Endothelial cell of hepatic sinusoid (primary cell): Measurements from ENCODE around the gene VANGL1.

Source experiments
- in situ Hi-C: cut with HindIII; loops from 2 replicates; pipeline ENCODE4 v1.10.0; 2017; ENCODE audit warnings: low sequenced_read_pairs

Gene VANGL1

GRCh38 chr1:115666206-115666605 is 24.4 kb downstream of the VANGL1 start:
- in situ Hi-C loops = no loop called here

DNA sequence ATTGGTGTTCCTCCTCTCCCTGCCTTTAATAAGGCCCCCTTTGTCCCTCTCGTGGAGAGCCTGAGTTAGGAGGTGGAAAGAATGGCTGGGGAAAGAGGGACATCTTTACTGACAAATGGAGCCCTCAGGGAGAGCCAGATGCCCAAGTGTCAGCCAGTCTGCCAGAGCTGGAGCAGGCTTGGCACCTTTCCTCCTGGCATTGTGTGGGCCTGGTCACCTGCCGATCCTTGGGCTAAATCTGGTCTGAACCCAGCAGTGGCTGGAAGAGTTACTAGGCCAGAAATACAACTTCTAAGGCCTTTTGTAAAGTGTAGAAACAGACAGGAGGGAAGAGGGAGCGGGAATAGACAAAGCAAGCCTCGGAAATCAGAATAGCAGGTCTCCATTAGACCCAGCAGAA is 24.9 kb downstream of the VANGL1 start:
- in situ Hi-C loops = no loop called here

- in situ Hi-C loops = no loop called here
These were observed 26.8 kb downstream of the VANGL1 start for GRCh38 chr1:115668579-115668978.

DNA sequence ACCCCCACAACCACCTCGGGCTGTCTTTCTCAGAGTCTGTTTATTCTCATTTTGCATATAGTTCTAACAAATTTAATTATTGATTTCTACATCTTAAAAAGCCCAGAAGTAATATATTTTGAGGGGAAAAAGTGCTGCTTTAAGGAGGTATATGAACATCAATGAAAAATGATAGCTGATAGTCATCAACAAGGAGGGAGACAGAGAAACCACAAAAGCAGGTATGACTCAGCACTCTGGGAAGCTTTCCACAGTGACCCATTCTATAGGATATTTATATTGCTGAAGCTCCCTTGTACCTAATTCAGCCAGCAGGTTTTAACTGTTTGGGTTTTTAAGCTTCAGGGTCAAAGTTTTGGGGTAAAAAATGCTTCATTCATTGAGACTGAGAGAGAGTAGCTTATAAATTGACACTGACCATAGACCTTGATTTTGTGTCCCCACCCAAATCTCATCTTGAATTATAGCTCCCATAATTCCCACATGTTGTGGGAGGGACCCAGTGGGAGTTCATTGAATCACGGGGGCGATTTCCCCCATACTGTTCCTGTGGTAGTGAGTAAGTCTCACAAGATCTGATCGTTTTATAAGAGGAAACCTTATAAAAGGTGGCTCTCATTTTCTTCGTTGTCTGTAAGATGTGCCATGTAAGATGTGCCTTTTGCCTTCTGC is 27.4 kb downstream of the VANGL1 start:
- in situ Hi-C loops = no loop called here

- in situ Hi-C loops = no loop called here
These were observed 28.1 kb downstream of the VANGL1 start for GRCh38 chr1:115669886-115670285.

DNA sequence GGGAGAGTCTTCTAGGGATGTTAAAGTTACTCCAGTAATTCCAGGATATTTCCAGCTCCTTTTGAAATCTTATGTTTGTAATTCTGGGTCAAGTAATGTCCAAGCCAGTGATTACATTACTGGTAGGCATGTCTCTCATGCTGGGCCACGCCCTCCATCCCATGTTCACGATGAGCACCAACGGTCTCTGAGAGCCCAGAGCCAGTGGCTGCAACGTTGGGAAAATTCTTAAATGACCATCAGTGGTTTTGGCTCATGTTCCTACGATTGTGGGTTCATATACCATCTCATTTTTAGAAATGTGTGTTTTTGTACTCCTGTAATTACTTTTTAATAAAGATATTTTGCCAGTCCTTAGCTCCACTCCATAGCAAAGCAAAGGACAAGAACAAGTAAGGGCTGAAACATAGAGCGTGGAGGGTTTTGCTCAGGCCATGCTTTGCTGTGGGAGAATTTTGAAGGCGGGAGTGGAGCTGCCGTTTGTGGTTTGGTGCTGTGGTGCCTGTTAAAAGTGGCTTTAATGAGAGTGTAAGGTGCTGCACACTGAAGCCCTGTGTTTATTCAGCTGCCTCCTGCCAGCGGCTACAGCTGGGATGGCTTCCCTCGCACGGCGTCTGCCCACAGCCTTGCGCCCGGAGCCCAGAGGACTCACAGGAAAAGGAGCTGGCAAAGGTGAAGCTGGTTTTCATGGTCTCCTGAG is 28.9 kb downstream of the VANGL1 start:
- in situ Hi-C loops = no loop called here

- in situ Hi-C loops = no loop called here
These were observed 29.6 kb downstream of the VANGL1 start for GRCh38 chr1:115671176-115671934.

- in situ Hi-C loops = no loop called here
These were observed 30.6 kb downstream of the VANGL1 start for GRCh38 chr1:115672224-115673009.

GRCh38 chr1:115676498-115677181 is 34.9 kb downstream of the VANGL1 start:
- in situ Hi-C loops = no loop called here

DNA sequence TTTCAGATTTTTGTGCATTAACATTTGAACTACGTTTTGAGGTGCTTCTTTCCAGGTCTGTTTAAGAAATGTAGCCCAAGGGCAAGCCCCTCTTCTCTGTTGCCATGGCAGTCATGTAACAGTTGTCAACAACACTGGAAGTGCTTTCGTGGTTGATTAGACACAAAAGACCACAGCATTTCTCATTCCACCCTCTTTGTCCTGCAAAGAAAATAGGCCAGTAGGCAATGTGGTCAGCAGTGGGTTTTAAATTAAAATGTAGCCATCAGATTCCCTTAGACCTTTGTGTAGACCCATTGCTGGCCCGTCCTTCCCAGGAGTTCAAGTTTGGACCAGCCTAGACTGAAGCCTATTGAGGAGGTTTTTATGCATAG is 35.4 kb downstream of the VANGL1 start:
- in situ Hi-C loops = no loop called here

- in situ Hi-C loops = no loop called here
These were observed 35.8 kb downstream of the VANGL1 start for GRCh38 chr1:115677565-115677964.

GRCh38 chr1:115678141-115678540 is 36.4 kb downstream of the VANGL1 start:
- in situ Hi-C loops = no loop called here

DNA sequence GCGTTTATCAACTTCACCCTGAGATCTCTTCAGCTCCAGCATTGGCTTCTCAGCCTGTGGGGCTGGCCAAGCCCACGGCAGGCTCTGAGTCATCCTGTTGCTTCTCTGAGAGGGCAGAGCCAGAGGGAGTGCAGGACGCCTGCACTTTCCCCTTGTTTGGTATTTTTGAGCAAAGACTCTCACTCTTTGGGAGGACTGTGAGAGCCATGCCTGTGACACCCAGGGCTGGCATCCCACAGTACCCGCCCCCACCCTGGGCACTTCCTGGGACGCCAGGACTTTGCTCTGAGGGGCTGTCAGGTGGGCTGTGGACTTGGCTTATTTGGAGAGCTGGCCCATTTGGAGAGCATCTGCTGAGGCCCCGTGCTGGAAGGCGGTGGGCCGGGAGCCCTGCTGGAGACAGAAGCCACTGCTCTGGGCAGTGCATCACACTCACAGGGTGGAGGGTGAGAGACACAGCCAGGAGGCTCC is 37.4 kb downstream of the VANGL1 start:
- in situ Hi-C loops = no loop called here

DNA sequence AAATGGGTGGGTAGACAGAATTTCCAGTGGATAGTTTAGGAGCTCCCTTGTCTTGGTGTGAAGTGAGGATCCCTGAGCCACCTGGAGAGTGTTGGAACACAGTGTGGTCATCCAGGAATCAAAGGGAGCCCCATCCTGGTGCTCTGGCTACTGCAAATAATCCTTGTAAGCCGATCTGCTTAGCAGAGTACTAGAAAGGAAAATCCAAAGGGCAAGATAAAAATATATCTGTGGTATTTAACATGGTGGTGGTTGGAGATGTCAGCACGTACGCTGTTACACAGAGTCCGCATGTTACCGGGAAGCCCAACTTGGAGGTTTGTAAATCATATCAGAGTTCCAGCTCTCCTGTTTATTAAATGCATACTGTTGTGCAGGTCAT is 39.0 kb downstream of the VANGL1 start:
- in situ Hi-C loops = no loop called here

- in situ Hi-C loops = no loop called here
These were observed 41.0 kb downstream of the VANGL1 start for GRCh38 chr1:115682792-115683191.

- in situ Hi-C loops = no loop called here
These were observed 43.4 kb downstream of the VANGL1 start for GRCh38 chr1:115685029-115685705.

DNA sequence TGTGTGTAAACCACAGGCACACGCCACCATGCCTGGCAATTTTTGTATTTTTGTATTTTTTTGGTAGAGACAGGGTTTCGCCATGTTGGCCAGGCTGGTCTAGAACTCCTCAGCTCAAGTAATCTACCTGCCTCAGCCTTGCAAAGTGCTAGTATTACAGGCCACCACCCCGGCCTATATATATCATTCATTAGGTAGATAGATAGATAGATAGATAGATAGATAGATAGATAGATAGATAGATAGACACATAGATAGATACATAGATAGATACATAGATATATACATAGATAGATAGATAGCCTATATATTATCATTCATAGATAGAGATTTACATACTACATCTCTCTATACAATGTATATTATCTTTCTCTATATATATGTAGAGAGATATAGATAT is 46.0 kb downstream of the VANGL1 start:
- in situ Hi-C loops = no loop called here

GRCh38 chr1:115690972-115691371 is 49.2 kb downstream of the VANGL1 start:
- in situ Hi-C loops = no loop called here

DNA sequence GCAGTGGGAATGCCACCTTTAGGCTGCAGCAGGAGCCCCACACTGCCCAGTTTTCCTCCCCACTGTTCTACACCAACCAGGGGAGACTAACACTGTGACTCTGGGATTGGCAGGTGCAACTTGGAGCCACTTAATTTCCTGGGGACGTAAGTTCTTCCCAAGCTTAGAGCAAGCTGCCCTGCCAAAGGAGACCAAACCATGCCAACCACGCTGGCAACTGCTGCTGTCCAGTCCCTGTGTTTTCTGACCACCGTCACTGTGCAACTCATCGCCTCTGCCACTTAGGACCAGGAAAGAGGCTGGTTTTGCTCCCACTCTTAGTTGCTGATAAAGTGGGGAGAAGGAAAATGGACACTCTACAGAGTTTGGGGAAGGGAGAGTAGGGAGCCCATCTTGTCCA is 50.5 kb downstream of the VANGL1 start:
- in situ Hi-C loops = no loop called here

- in situ Hi-C loops = no loop called here
These were observed 53.0 kb downstream of the VANGL1 start for GRCh38 chr1:115694805-115695204.
